Liver (tissue), 3 donors: ENCODE results near the gene VAC14.

ENCODE experiments used
- ATF3 ChIP-seq: IDR thresholded peaks from 2 replicates; pipeline ENCODE4 v1.6.1; 2016; ENCODE audit warnings: antibody characterized with exemption
- CTCF ChIP-seq: fragments of 150-350 bp; IDR thresholded peaks from 2 replicates; pipeline ENCODE4 v1.5.1; 2017; ENCODE audit warnings: improper control_type of control experiment, low read depth, low read length; ENCODE audit not compliant: missing input control
- EGR1 ChIP-seq, 2 donors: IDR thresholded peaks; 2 replicates each; pipeline ENCODE4 v1.6.1; 2016 to 2018; ENCODE audit warnings: antibody characterized with exemption in 2 of 2, low read depth in 2 of 2
- GABPA ChIP-seq, 2 donors: IDR thresholded peaks in 1 of 2; conservative IDR thresholded peaks in 1 of 2; 2 replicates each; pipeline ENCODE4 v1.6.1; 2016; ENCODE audit warnings: antibody characterized with exemption in 2 of 2, mild to moderate bottlenecking in 1 of 2, moderate library complexity in 1 of 2
- HNF4G ChIP-seq: IDR thresholded peaks from 2 replicates; pipeline ENCODE4 v1.6.1; 2016; ENCODE audit warnings: antibody characterized with exemption
- MAX ChIP-seq: IDR thresholded peaks from 2 replicates; pipeline ENCODE4 v1.6.1; 2016; ENCODE audit warnings: antibody characterized with exemption
- SP1 ChIP-seq: IDR thresholded peaks from 2 replicates; pipeline ENCODE4 v1.6.1; 2018; ENCODE audit warnings: antibody characterized with exemption, mild to moderate bottlenecking
- TAF1 ChIP-seq: conservative IDR thresholded peaks from 2 replicates; pipeline ENCODE4 v1.6.1; 2016; ENCODE audit warnings: antibody characterized with exemption, mild to moderate bottlenecking
- donor health status: healthy.
- donor health status: healthy.

GRCh38 chr16:70760221-70760620 is 40.7 kb downstream of the VAC14 start:
- no peak for TF ChIP-seq CTCF
- TF ChIP-seq HNF4G, result no peak
- no peak for TF ChIP-seq SP1
- no peak for TF ChIP-seq ATF3
- TF ChIP-seq MAX, result no peak
- TF ChIP-seq EGR1 (IDR thresholded peaks at IDR 0.05; ENCODE audit: low read depth in 2 of 2), result no peak
- no peak for TF ChIP-seq TAF1
- TF ChIP-seq GABPA (IDR thresholded peaks at IDR 0.05 in 1 of 2, conservative IDR thresholded peaks at IDR 0.05 in 1 of 2), result no peak
